K562 treated with DMSO at 1 percent for 4 hours (cell line): ENCODE results near the gene RNF224. TPM values are rescaled to one million over a fixed set of nuclear protein-coding genes. Genes with fewer than 3 reads are reported as not detected.

Source experiments
- total RNA-seq: library from RNA; unstranded; fragments of 300-600 nt; gene quantifications from 2 replicates; pipeline ENCODE4 v1.2.3, GENCODE V29; 2022; ENCODE audit not compliant: insufficient read depth

The RNF224 gene
- total RNA-seq, result 0.99 TPM in 1 of 2 replicates, not detected in the other

GRCh38 chr9:137227054-137227852, at the start of gene RNF224:
Gene RNF224, plus strand, starts transcription at chr9:137227502. Its CDS starts 834 bp downstream, at chr9:137228336.

GRCh38 chr9:137188490-137189296, 38.6 kb upstream of the RNF224 start, which contains the start of the genes ANAPC2 and SSNA1:
Gene ANAPC2, minus strand, starts transcription at chr9:137188560. Its CDS starts 28 bp downstream, at chr9:137188532.
Gene SSNA1, plus strand, starts transcription at chr9:137188676. Its CDS starts 51 bp downstream, at chr9:137188727.

GRCh38 chr9:137200311-137201204, 26.7 kb upstream of the RNF224 start, which contains the start of gene TPRN:
Gene TPRN, minus strand, starts transcription at chr9:137200741. Its CDS starts 30 bp downstream, at chr9:137200711.

GRCh38 chr9:137205126-137206069, 21.9 kb upstream of the RNF224 start, which contains the start of the genes NDOR1 and TMEM203:
Gene NDOR1, plus strand, starts transcription at chr9:137205700. Its CDS starts 78 bp downstream, at chr9:137205778.
Gene TMEM203, minus strand, starts transcription at chr9:137205648. Its CDS starts 234 bp downstream, at chr9:137205414.

GRCh38 chr9:137222190-137223077, 4.9 kb upstream of the RNF224 start, which contains the start of gene RNF208:
Gene RNF208, minus strand, starts transcription at chr9:137222240. Its CDS starts 1,028 bp downstream, at chr9:137221212.

GRCh38 chr9:137224830-137225694, 2.2 kb upstream of the RNF224 start, which contains the start of gene CYSRT1:
Gene CYSRT1, plus strand, starts transcription at chr9:137225174. Its CDS starts 448 bp downstream, at chr9:137225622.

GRCh38 chr9:137230705-137231371, 3.5 kb downstream of the RNF224 start, which contains the start of gene SLC34A3:
Gene SLC34A3, plus strand, starts transcription at chr9:137230901. Its CDS starts 802 bp downstream, at chr9:137231703.

GRCh38 chr9:137240841-137241489, 13.7 kb downstream of the RNF224 start, which contains the start of gene TUBB4B:
Gene TUBB4B, plus strand, starts transcription at chr9:137241287. Its CDS starts 74 bp downstream, at chr9:137241361.

GRCh38 chr9:137251194-137251461, 23.8 kb downstream of the RNF224 start, which contains the start of gene STPG3:
Gene STPG3, plus strand, starts transcription at chr9:137251286. Its CDS starts 1 bp downstream, at chr9:137251287.

GRCh38 chr9:137254624-137255447, 27.5 kb downstream of the RNF224 start, which contains the start of gene NELFB:
Gene NELFB, plus strand, starts transcription at chr9:137255327.

GRCh38 chr9:137277329-137278041, 50.2 kb downstream of the RNF224 start, which contains the start of gene TOR4A:
Gene TOR4A, plus strand, starts transcription at chr9:137277726. Its CDS starts 964 bp downstream, at chr9:137278690.

